RWPE2 (cell line): ENCODE results near the gene NBPF3.
"Not testable (repeated sequence)": the region's sequence is repeated elsewhere in the genome, so short reads cannot be mapped to it uniquely, and the experiment has no call there.

Experiments
- ATAC-seq: fragments of 200-7000 bp; cut with Tn5 transposase; 3 replicates; pipeline ENCODE4 v1.9.1; 2021; ENCODE audit warnings: low read depth
- DNase-seq: peaks from one replicate; pipeline ENCODE4 v3.0.0-alpha.2; 2020; ENCODE audit warnings: low spot score
- H3K27ac ChIP-seq: fragments of 450-650 bp; 2 replicates; pipeline ENCODE4 v1.5.1; 2017; ENCODE audit warnings: mild to moderate bottlenecking; ENCODE audit not compliant: poor library complexity, severe bottlenecking
- H3K27me3 ChIP-seq: fragments of 250-450 bp; sonication (Bioruptor Pico); 2 replicates; pipeline ENCODE4 v1.5.1; 2021; ENCODE audit warnings: mild to moderate bottlenecking, moderate library complexity; ENCODE audit not compliant: insufficient read depth, poor library complexity, severe bottlenecking
- H3K36me3 ChIP-seq: fragments of 250-450 bp; sonication (Bioruptor Pico); 2 replicates; pipeline ENCODE4 v1.5.1; 2020; ENCODE audit warnings: low read depth, mild to moderate bottlenecking, moderate library complexity
- H3K4me1 ChIP-seq: fragments of 250-450 bp; sonication (Bioruptor Pico); 2 replicates; pipeline ENCODE4 v1.5.1; 2021; ENCODE audit warnings: mild to moderate bottlenecking, moderate library complexity; ENCODE audit not compliant: insufficient read depth, poor library complexity, severe bottlenecking
- H3K4me3 ChIP-seq: fragments of 250-450 bp; sonication (Bioruptor Pico); 2 replicates; pipeline ENCODE4 v1.5.1; 2021; ENCODE audit warnings: mild to moderate bottlenecking, moderate library complexity; ENCODE audit not compliant: severe bottlenecking
- H3K9me3 ChIP-seq: fragments of 250-450 bp; sonication (Bioruptor Pico); 2 replicates; pipeline ENCODE4 v1.5.1; 2021; ENCODE audit warnings: mild to moderate bottlenecking, moderate library complexity; ENCODE audit not compliant: severe bottlenecking
- CTCF ChIP-seq: fragments of 450-650 bp; IDR thresholded peaks from one replicate; pipeline ENCODE4 v1.5.1; 2017; ENCODE audit warnings: mild to moderate bottlenecking, moderate library complexity; ENCODE audit not compliant: poor library complexity, severe bottlenecking

Gene NBPF3

GRCh38 chr1:21469581-21469980 is 29.6 kb downstream of the NBPF3 start:
- no peak overlapping the region for H3K4me3 ChIP-seq

GRCh38 chr1:21472861-21473260 is 32.9 kb downstream of the NBPF3 start:
- Histone ChIP-seq H3K27ac (no peak overlapping the region), H3K9me3 (no peaks in the 10 kb centered on the region), H3K36me3 (no peaks in the 10 kb centered on the region), H3K4me1 (no peaks in the 10 kb centered on the region), H3K4me3 (no peak overlapping the region), H3K27me3 (no peaks in the 10 kb centered on the region)
- TF ChIP-seq CTCF, result no peak
- ATAC-seq (no peak), DNase-seq (no peak)

More at GRCh38 chr1:21469581-21469980, 29.6 kb downstream of the NBPF3 start:
- Histone ChIP-seq H3K27me3 (no peaks in the 10 kb centered on the region), H3K36me3 (no peaks in the 10 kb centered on the region), H3K9me3 (no peaks in the 10 kb centered on the region), H3K4me1 (peaks cover 6% of the 10 kb centered on the region), H3K27ac (no peak overlapping the region)
- ATAC-seq (no peak), DNase-seq (no peak)
- TF ChIP-seq CTCF, result no peak

- ATAC-seq (no peak), DNase-seq (no peak)
- H3K27ac ChIP-seq, result no peak overlapping the region
- no peaks in the 10 kb centered on the region for H3K4me1 ChIP-seq
- H3K9me3 ChIP-seq, result no peaks in the 10 kb centered on the region
- no peaks in the 10 kb centered on the region for H3K27me3 ChIP-seq
- no peaks in the 10 kb centered on the region for H3K36me3 ChIP-seq
- H3K4me3 ChIP-seq, result no peak overlapping the region
- TF ChIP-seq CTCF, result no peak
Measured at GRCh38 chr1:21478356-21478755, 38.4 kb downstream of the NBPF3 start.

- H3K36me3 ChIP-seq, DNase-seq, ATAC-seq, H3K4me3 ChIP-seq, H3K27ac ChIP-seq, H3K4me1 ChIP-seq, H3K9me3 ChIP-seq, H3K27me3 ChIP-seq: not testable (repeated sequence)
Measured at GRCh38 chr1:21483881-21484280, 43.9 kb downstream of the NBPF3 start.

- ATAC-seq, result no peak
- Histone ChIP-seq H3K27me3 (no peaks in the 10 kb centered on the region), H3K27ac (no peak overlapping the region), H3K4me3 (no peak overlapping the region), H3K36me3 (no peaks in the 10 kb centered on the region), H3K4me1 (no peaks in the 10 kb centered on the region), H3K9me3 (no peaks in the 10 kb centered on the region)
- no peak for DNase-seq
- no peak for TF ChIP-seq CTCF
Measured at GRCh38 chr1:21489146-21489545, 49.2 kb downstream of the NBPF3 start.
